GM19463 (cell line): ENCODE data around the gene PCMTD2.

Source experiments
- ATAC-seq: cut with Tn5 transposase; IDR thresholded peaks from one replicate; pipeline ENCODE4 v1.9.1; 2021; ENCODE audit warnings: mild to moderate bottlenecking, moderate library complexity; ENCODE audit not compliant: unreplicated experiment

The PCMTD2 gene

GRCh38 chr20:64255361-64256281, at the start of gene PCMTD2:
PCMTD2 (plus strand) TSS chr20:64255748; CDS start chr20:64259966, 4,218 bp downstream.
- ATAC-seq = peak; percentile 70

DNA sequence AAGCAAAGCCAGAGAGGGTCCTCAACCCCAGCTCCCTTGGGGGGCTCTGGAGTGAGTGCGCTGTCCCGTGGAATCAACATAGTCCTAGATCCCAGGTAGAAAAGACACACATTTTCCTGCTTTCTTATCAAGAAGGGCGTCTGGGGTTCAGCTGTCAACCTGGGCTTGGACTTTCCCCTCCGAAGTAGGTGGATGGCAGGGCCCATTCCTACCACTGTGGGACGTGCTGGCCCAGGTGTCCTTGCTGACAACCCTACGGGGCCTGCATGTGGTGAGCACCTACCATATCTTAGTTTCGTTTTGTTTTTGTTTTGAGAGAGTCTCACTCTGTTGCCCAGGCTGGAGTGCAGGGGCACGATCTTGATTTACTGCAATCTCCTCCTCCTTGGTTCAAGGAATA, 48.9 kb upstream of the PCMTD2 start:
- no peak for ATAC-seq

GRCh38 chr20:64207641-64208590, 47.6 kb upstream of the PCMTD2 start:
- no peak for ATAC-seq

- no peak for ATAC-seq
Observed at GRCh38 chr20:64209148-64209547, 46.4 kb upstream of the PCMTD2 start.

GRCh38 chr20:64210656-64211369, 44.7 kb upstream of the PCMTD2 start:
- no peak for ATAC-seq

- no peak for ATAC-seq
Observed at GRCh38 chr20:64211874-64212658, 43.5 kb upstream of the PCMTD2 start.

GRCh38 chr20:64212755-64213154, 42.8 kb upstream of the PCMTD2 start:
- no peak for ATAC-seq

DNA sequence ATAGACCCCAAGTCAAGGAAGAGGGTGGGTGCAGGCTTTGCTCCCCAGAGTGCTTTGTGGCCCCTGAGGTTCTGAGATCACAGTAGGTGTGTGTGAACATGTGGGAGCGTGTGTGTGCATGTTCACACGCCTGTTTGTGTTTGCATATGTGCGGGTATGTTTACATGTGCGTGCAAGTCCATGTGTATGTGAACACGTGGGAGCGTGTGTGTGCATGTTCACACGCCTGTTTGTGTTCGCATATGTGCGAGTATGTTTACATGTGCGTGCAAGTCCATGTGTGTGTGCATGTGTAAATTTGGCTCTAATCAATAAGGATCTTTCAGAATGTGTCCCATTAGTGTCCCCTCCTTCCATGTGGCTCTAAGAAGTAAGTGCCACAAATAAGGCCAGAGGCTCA, 41.4 kb upstream of the PCMTD2 start:
- no peak for ATAC-seq

DNA sequence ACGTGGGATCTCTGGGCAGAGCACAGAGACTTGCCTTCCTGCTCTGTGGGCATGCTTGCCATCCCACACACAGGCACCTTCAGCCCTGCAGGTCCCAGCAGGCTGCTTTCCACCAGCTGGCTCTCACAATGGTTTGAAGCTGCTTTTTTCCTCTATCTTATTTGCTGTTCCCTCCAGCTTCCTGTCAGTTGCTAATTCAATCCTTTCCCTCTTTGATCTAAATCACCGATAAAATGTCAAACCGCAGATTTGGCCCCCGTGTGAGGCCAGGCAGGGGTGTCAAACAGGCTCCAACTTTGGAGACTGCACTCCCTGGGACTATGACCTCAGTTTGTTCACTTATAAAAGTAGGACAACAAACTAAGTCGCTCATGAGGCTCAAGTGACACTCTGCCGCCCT, 40.6 kb upstream of the PCMTD2 start:
- no peak for ATAC-seq

DNA sequence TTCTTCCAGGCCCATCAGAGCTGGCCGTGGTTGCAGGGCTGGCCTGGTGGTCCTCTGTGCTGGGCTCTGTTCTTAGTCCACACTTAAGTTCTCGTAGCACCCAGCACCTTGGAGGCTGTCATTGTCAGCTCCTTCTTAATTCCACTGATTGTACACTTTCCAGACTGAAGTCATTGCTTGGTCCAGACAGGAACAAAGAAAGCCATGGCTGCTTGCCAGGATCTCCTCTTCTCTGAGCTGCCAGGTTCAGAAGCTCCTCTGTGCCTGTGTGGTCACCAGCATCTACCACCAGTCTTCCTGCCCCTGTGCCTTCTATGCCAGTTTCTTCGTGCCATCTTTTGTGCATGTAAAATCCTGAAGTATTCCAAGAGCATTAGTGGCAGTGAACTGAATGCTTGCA, 39.5 kb upstream of the PCMTD2 start:
- no peak for ATAC-seq

DNA sequence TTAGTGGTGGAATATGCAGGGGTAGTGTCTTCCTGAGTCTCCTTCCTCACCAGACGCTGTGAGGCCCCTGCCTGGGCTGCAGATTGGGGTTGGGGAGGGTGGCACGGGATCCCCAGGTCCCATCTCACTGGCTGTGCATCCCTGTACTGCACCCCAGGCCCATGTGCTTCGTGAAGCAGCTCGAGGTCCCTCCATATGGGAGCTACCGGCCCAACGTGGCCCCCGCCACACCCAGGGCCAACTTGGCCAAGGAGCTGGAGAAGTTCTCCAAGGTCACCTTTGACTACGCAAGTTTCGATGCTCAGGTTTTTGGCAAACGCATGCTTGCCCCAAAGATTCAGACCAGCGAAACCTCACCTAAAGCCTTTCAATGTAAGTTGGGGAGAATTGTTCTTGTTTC, 38.6 kb upstream of the PCMTD2 start:
- no peak for ATAC-seq

GRCh38 chr20:64217539-64218221, 37.9 kb upstream of the PCMTD2 start:
- no peak for ATAC-seq

GRCh38 chr20:64219202-64219601, 36.3 kb upstream of the PCMTD2 start:
- no peak for ATAC-seq

DNA sequence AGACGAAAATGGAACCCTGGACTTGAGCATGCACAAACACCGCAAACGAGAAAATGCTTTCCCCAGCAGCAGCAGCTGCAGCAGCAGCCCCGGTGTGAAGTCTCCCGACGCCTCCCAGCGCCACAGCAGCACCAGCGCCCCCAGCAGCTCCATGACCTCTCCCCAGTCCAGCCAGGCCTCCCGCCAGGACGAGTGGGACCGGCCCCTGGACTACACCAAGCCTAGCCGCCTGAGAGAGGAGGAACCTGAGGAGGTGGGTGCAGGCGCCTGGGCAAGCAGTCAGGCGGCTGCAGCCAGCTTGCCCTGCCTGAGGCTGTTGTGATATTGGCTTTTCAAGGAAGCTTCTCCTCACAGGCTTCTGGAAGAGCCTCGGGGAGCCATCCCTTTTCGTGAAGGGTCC, 35.8 kb upstream of the PCMTD2 start:
- ATAC-seq = no peak

GRCh38 chr20:64220420-64220819, 35.1 kb upstream of the PCMTD2 start:
- no peak for ATAC-seq

DNA sequence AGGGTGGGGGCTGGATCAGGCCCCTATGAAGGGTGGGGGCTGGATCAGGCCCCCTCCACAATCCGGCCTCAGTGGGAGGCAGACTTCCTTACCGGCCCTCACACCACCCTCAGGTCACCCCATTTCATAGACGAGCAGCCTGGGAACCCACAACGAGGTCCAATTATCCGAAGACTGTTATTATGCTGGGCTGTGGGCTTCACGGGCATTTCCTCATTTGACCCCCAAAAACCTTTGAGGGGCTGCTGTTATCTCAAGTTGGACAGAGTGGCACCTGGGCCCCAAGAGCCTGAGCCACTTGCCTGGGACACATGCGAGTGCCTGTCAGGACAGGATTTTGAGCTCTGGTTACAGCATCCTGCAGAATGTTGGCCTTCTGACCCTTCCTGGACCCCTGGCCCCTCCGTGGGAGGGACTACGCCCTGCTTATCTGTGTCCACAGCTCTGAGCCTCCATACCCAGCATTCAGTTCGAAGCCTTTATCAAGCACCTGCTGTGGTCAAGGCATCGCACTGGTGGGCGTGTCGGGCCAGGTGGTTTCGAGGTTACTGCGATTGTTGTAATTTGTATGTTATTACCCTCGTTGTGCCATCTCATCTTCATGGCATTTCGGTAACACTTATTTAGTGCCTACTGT, 34.5 kb upstream of the PCMTD2 start:
- ATAC-seq = no peak

DNA sequence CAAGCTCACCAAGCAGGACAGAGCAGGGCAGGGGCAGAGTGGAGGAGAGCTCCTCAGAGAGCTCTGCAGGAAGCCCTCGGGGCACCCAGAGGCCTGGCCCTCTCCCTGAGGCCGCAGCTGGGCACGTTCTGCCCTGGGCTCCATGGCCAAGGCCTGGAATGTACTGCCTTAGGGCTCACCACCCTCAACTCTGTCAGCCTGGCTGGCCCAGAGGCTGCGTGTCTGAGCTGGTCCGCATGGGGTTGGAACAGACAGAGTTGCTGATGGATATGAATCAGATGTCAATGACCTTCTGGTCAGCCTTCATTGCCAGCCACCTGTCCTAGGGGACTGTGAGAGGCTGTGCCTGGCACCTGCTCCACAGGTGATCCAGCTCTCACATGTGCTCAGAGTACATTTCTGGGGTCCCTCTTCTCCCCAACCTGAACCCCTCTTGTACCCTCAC, 33.2 kb upstream of the PCMTD2 start:
- no peak for ATAC-seq

DNA sequence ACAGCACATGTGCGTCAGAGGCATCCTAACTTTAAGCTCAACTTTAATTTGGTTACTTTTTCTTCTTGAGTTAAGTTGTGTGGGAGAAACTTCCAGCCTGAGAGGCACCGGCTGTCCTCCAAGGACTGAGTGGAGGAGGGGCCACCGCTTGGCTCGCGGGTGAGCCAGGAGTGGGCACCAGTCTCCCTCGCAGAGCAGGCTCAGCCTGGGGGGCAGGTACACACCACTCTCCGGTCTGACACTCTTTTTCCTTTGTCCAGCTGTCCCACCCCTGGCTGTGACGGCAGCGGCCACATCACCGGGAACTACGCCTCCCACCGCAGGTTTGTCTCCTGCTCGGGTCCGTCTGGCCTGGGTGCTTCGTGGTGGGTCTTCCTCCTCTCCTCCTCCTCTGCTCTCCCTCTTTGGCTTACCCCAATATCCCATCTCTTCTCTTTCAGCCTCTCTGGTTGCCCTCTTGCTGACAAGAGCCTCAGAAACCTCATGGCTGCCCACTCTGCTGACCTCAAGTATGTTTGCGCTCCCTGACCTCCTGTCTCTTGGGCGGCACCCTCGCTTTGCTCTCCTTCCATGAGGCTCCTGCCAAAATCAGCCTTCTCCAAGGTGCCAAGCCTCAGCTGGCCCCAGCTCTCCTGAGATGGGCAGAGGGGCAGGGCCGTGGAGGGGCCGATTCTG, 32.6 kb upstream of the PCMTD2 start:
- ATAC-seq = no peak
